C4-2B (cell line): ENCODE measurements around the gene KCNQ1OT1.

ENCODE experiments used
- H3K27ac ChIP-seq: fragments of 450-650 bp; 2 replicates; pipeline ENCODE4 v1.5.1; 2017
- CTCF ChIP-seq: fragments of 450-650 bp; conservative IDR thresholded peaks from 2 replicates; pipeline ENCODE4 v1.5.1; 2017; ENCODE audit warnings: mild to moderate bottlenecking
- ZFX ChIP-seq: fragments of 450-650 bp; IDR thresholded peaks from 2 replicates; pipeline ENCODE4 v1.6.1; 2017

KCNQ1OT1 gene

GRCh38 chr11:2679011-2679676 is 20.6 kb downstream of the KCNQ1OT1 start:
- no peak overlapping the region for H3K27ac ChIP-seq
- TF ChIP-seq CTCF (no peak), ZFX (no peak)

GRCh38 chr11:2678396-2678795 is 21.4 kb downstream of the KCNQ1OT1 start:
- no peak overlapping the region for H3K27ac ChIP-seq
- TF ChIP-seq ZFX (no peak), CTCF (no peak)

- H3K27ac ChIP-seq, result no peak overlapping the region
Observed at GRCh38 chr11:2677127-2677526, 22.7 kb downstream of the KCNQ1OT1 start.

GRCh38 chr11:2675540-2675939 is 24.3 kb downstream of the KCNQ1OT1 start:
- TF ChIP-seq ZFX (no peak), CTCF (no peak)
- no peak overlapping the region for H3K27ac ChIP-seq

More at GRCh38 chr11:2677127-2677526, 22.7 kb downstream of the KCNQ1OT1 start:
- no peak for TF ChIP-seq CTCF
- no peak for TF ChIP-seq ZFX

GRCh38 chr11:2674658-2675131 is 25.1 kb downstream of the KCNQ1OT1 start:
- no peak overlapping the region for H3K27ac ChIP-seq
- TF ChIP-seq CTCF (no peak), ZFX (no peak)

- no peak for TF ChIP-seq CTCF
- no peak overlapping the region for H3K27ac ChIP-seq
Observed at GRCh38 chr11:2673871-2674471, 25.8 kb downstream of the KCNQ1OT1 start.

GRCh38 chr11:2673250-2673610 is 26.6 kb downstream of the KCNQ1OT1 start:
- no peak overlapping the region for H3K27ac ChIP-seq
- no peak for TF ChIP-seq ZFX
- no peak for TF ChIP-seq CTCF
